HG03066 (cell line): Measurements from ENCODE around the gene SFTPB.
"Not testable (repeated sequence)": the region's sequence is repeated elsewhere in the genome, so short reads cannot be mapped to it uniquely, and the experiment has no call there.

Source experiments
- ATAC-seq: cut with Tn5 transposase; IDR thresholded peaks from one replicate; pipeline ENCODE4 v1.9.1; 2021; ENCODE audit warnings: low read depth; ENCODE audit not compliant: unreplicated experiment

Gene SFTPB

DNA sequence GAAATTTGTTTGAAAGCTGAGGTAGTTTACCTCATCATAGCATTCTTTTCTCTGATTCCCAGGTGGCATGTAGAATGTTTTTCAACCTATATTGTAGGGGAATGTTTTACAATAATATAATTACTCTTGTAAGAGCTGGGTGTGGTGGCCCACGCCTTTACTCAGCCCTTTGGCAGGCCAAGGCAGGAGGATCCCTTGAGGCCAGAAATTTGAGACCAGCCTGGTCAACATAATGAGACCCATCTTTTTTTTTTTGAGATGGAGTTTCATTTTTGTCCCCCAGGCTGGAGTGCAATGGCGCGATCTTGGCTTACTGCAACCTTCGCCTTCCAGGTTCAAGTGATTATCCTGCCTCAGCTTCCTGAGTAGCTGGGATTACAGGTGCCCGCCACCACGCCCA is 48.4 kb downstream of the SFTPB start:
- ATAC-seq, result no peak

DNA sequence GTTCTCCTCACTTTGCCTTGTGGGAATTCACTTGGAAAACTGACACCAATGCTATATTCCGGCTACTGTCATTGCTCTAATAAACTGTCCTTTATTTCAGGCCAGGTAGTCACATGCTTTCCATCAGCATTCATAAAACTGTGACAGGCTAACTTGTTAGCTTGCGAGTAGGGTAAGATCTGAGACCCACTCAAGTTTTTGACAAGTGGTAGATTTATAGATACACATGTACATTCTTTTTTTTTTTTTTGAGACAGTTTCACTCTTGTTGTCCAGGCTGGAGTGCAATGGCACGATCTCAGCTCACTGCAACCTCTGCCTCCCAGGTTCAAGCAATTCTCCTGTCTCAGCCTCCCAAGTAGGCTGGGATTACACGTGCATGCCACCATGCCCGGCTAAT is 50.3 kb downstream of the SFTPB start:
- ATAC-seq, result not testable (repeated sequence)

GRCh38 chr2:85615413-85615728 is 52.6 kb downstream of the SFTPB start:
- no peak for ATAC-seq

- not testable (repeated sequence) for ATAC-seq
Observed at GRCh38 chr2:85614757-85615156, 53.2 kb downstream of the SFTPB start.

DNA sequence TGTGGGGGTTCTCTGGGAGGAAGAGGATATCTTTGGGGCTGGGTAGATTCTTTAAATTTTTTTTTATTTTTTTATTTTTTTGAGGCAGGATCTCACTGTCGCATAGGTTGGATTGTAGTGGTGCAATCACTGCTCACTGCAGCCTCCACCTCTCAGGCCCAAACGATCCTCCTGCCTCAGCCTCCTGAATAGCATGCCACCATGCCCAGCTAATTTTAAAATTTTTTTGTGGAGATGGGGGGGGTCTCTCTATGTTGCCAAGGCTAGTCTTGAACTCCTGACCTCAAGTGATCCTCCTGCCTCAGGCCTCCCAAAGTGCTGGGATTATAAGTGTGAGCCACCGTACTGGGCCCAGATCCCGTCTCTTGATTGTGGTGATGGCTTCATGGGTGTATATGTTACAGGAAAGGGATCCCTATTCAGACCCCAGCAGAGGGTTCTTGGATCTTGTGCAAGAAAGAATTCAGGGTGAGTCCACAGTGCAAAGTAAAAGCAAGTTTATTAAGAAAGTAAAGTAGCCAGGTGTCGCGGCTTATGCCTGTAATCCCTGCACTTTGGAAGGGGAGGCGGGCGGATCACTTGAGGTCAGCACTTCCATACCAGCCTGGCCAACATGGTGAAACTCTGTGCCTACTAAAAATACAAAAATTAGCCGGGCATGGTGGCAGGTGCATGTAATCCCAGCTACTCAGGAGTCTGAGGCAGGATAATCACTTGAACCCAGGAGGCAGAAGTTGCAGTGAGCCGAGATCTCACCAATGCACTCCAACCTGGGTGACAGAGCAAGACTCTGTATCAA is 54.1 kb downstream of the SFTPB start:
- ATAC-seq, result no peak

GRCh38 chr2:85611705-85612587 is 56.1 kb downstream of the SFTPB start, which contains the start of gene C2orf68:
Gene C2orf68 (minus strand): TSS chr2:85612066. CDS start chr2:85611984, 82 bp downstream.
- ATAC-seq, result peak; percentile 52

DNA sequence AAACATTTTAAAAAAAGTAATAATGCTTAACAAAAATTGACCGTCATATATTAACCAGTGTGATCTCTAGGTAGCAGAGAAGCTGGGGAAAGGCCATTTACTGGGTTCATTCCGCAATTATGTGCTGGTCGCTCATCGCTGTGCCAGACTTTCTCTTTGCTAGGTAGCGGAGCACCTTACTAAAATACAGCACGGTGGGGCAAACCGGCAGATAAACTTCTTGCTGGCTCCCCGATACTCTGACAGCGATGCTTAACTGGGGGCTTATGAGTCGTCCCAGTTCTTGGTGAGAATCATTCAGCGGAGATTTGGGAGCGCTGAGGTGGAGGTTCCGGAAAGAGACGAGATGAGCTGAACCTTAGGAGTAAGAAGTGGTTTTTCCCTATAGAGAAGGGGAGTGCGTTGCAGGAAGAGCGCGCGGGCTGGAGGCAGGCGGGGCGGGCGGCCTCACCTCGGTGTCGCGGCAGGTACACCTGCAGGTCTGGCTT is 56.7 kb downstream of the SFTPB start:
- peak; percentile 5 for ATAC-seq
